Activated CD8-positive, alpha-beta T cell treated with anti-CD3 and anti-CD28 coated beads for 36 hours (primary cell): ENCODE data around the gene HIBCH. TPM values are rescaled to one million over a fixed set of nuclear protein-coding genes. Genes with fewer than 3 reads are reported as not detected.
"Not testable (repeated sequence)": the region's sequence is repeated elsewhere in the genome, so short reads cannot be mapped to it uniquely, and the experiment has no call there.

Source experiments
- ATAC-seq: fragments of 200-7000 bp; cut with Tn5 transposase; one replicate; pipeline ENCODE4 v1.10.0; 2021; ENCODE audit warnings: mild to moderate bottlenecking, moderate library complexity
- CTCF ChIA-PET: fragments of 350-600 bp; sonication (Branson Sonifier 250); formaldehyde crosslinking; loops from one replicate; lab custom pipeline; 2021; ENCODE audit warnings: antibody characterized with exemption; lab: Charles Lee
- POLR2A ChIA-PET: fragments of 350-600 bp; sonication (Branson Sonifier 250); formaldehyde crosslinking; loops from one replicate; lab custom pipeline; 2021; ENCODE audit warnings: antibody characterized with exemption; lab: Charles Lee
- DNase-seq: peaks from one replicate; pipeline ENCODE4 v3.0.0-alpha.2; 2020
- H3K27ac Mint-ChIP-seq: one replicate; pipeline ENCODE4 v1.8.0; 2021; ENCODE audit warnings: mild to moderate bottlenecking, mixed read lengths
- H3K27me3 Mint-ChIP-seq: one replicate; pipeline ENCODE4 v1.8.0; 2021; ENCODE audit warnings: mixed read lengths
- H3K36me3 Mint-ChIP-seq: one replicate; pipeline ENCODE4 v1.8.0; 2021; ENCODE audit warnings: low read depth, mixed read lengths
- H3K4me1 Mint-ChIP-seq: one replicate; pipeline ENCODE4 v1.8.0; 2021; ENCODE audit warnings: low read depth, mixed read lengths
- H3K4me3 Mint-ChIP-seq: one replicate; pipeline ENCODE4 v1.8.0; 2021; ENCODE audit warnings: mild to moderate bottlenecking, moderate library complexity, mixed read lengths
- H3K9me3 Mint-ChIP-seq: one replicate; pipeline ENCODE4 v1.8.0; 2021; ENCODE audit warnings: mixed read lengths
- CTCF ChIP-seq: fragments of 200-600 bp; IDR thresholded peaks from one replicate; pipeline ENCODE4 v1.8.0; 2022; ENCODE audit warnings: antibody characterized with exemption, mild to moderate bottlenecking
- intact Hi-C: fragments of 100-400 bp; cut with micrococcal nuclease; formaldehyde crosslinking; loops from one replicate; pipeline ENCODE4 v1.10.0; 2022
- total RNA-seq, 2 experiments: library from RNA; stranded (reverse); gene quantifications; one replicate each; pipeline ENCODE4 v1.2.3, GENCODE V29; 2021

The HIBCH gene
- total RNA-seq, 2 experiments from 2014 or later = 17.6 to 19.3 TPM

- no peak for TF ChIP-seq CTCF
- H3K36me3 Mint-ChIP-seq = peaks cover 1% of the 10 kb centered on the region
- H3K4me1 Mint-ChIP-seq = peaks cover 43% of the 10 kb centered on the region
- peak overlapping the region; percentile 81 for H3K4me3 Mint-ChIP-seq
- DNase-seq (peak; percentile 37), ATAC-seq (peak; percentile 19)
- H3K9me3 Mint-ChIP-seq = no peaks in the 10 kb centered on the region
- intact Hi-C loops = no loop called here
- H3K27ac Mint-ChIP-seq = peak overlapping the region; percentile 88
- ChIA-PET POLR2A (interaction anchor here (0.6 to 3.3 kb wide), 8 partner anchors 12 to 570 kb away, joined by 3 to 13 read pairs (median 3); partner anchors contain the start of gene INPP1), CTCF (interaction anchor here (1.0 to 2.4 kb wide), 10 partner anchors 8 to 557 kb away, joined by 3 to 14 read pairs (median 4); partner anchors contain the start of genes INPP1 and OSGEPL1)
- no peaks in the 10 kb centered on the region for H3K27me3 Mint-ChIP-seq
These were observed 583 bp downstream of the HIBCH start for GRCh38 chr2:190318931-190319554.

GRCh38 chr2:190318514-190318913 is 1.1 kb downstream of the HIBCH start:
- DNase-seq (no peak), ATAC-seq (no peak)
- Mint-ChIP-seq H3K9me3 (no peaks in the 10 kb centered on the region), H3K36me3 (peaks cover 1% of the 10 kb centered on the region), H3K4me3 (peak overlapping the region; percentile 81), H3K27ac (peak overlapping the region; percentile 88), H3K4me1 (peaks cover 43% of the 10 kb centered on the region), H3K27me3 (no peaks in the 10 kb centered on the region)
- intact Hi-C loops = no loop called here
- TF ChIP-seq CTCF = no peak
- CTCF ChIA-PET = interaction anchor here (1.0 to 2.4 kb wide), 7 partner anchors 11 to 556 kb away, joined by 3 to 13 read pairs (median 4); partner anchors contain the start of genes INPP1 and OSGEPL1
- POLR2A ChIA-PET = interaction anchor here (0.9 to 3.3 kb wide), 5 partner anchors 20 to 563 kb away, joined by 3 to 13 read pairs (median 3); partner anchors contain the start of gene INPP1

GRCh38 chr2:190315273-190315672 is 4.4 kb downstream of the HIBCH start:
- no peak for ATAC-seq
- no peaks in the 10 kb centered on the region for H3K9me3 Mint-ChIP-seq
- no peak for DNase-seq
- CTCF ChIA-PET = interaction anchor here (1.6 kb wide), 1 partner anchor 227 kb away, joined by 6 read pairs; no protein-coding TSS in a partner anchor
- POLR2A ChIA-PET = no interaction called here
- TF ChIP-seq CTCF = no peak
- no peak overlapping the region for H3K27ac Mint-ChIP-seq
- peaks cover 34% of the 10 kb centered on the region for H3K4me1 Mint-ChIP-seq
- H3K4me3 Mint-ChIP-seq = no peak overlapping the region
- peaks cover 10% of the 10 kb centered on the region for H3K36me3 Mint-ChIP-seq
- no peaks in the 10 kb centered on the region for H3K27me3 Mint-ChIP-seq
- intact Hi-C loops = no loop called here

GRCh38 chr2:190313880-190314279 is 5.7 kb downstream of the HIBCH start:
- Mint-ChIP-seq H3K27me3 (no peaks in the 10 kb centered on the region), H3K4me3 (no peak overlapping the region), H3K4me1 (peaks cover 33% of the 10 kb centered on the region), H3K9me3 (no peaks in the 10 kb centered on the region), H3K36me3 (peaks cover 11% of the 10 kb centered on the region), H3K27ac (no peak overlapping the region)
- CTCF ChIA-PET = interaction anchor here (0.8 to 1.6 kb wide), 2 partner anchors 31 to 225 kb away, joined by 3 to 6 read pairs; no protein-coding TSS in a partner anchor
- DNase-seq (no peak), ATAC-seq (no peak)
- POLR2A ChIA-PET = no interaction called here
- intact Hi-C loops = no loop called here
- no peak for TF ChIP-seq CTCF

- H3K27ac Mint-ChIP-seq, CTCF ChIA-PET, ATAC-seq, H3K27me3 Mint-ChIP-seq, POLR2A ChIA-PET, intact Hi-C loops, H3K4me3 Mint-ChIP-seq, H3K9me3 Mint-ChIP-seq, DNase-seq: not testable (repeated sequence)
- Mint-ChIP-seq H3K4me1 (peaks cover 24% of the 10 kb centered on the region), H3K36me3 (peaks cover 11% of the 10 kb centered on the region)
These were observed 7.0 kb downstream of the HIBCH start for GRCh38 chr2:190312635-190313025.
